Measurements from ENCODE around the gene MYH10.

MYH10 gene

DNA sequence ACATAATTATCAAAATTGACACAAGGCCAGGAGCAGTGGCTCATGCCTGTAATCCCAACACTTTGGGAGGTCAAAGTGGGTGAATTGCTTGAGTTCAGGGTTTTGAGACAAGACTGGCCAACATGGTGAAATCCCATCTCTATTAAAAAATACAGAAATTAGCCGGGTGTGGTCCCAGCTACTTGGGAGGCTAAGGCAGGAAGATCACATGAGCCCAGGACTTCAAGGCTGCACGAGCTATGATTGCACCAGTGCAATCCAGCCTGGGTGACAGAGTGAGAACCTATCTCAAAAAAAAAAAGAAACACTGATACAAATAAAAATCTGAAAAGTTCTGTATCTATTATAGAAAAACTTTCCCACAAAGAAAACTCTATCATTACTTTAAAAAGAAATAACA lies 15.5 kb downstream of the MYH10 start:
- no peak overlapping the region for H3K9ac ChIP-seq
- H2AFZ ChIP-seq = no peak overlapping the region
- TF ChIP-seq, protein P1, sequence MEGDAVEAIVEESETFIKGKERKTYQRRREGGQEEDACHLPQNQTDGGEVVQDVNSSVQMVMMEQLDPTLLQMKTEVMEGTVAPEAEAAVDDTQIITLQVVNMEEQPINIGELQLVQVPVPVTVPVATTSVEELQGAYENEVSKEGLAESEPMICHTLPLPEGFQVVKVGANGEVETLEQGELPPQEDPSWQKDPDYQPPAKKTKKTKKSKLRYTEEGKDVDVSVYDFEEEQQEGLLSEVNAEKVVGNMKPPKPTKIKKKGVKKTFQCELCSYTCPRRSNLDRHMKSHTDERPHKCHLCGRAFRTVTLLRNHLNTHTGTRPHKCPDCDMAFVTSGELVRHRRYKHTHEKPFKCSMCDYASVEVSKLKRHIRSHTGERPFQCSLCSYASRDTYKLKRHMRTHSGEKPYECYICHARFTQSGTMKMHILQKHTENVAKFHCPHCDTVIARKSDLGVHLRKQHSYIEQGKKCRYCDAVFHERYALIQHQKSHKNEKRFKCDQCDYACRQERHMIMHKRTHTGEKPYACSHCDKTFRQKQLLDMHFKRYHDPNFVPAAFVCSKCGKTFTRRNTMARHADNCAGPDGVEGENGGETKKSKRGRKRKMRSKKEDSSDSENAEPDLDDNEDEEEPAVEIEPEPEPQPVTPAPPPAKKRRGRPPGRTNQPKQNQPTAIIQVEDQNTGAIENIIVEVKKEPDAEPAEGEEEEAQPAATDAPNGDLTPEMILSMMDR (IDR thresholded peaks at IDR 0.05) = no peak
- H3K9me3 ChIP-seq (ENCODE audit: control insufficient read depth, low read length) = no peaks in the 10 kb centered on the region
- no peaks in the 10 kb centered on the region for H3K27me3 ChIP-seq (ENCODE audit: control insufficient read depth, insufficient read depth, low read length)
- H3K4me1 ChIP-seq = no peaks in the 10 kb centered on the region
- H3K4me2 ChIP-seq (ENCODE audit: low read length) = no peak overlapping the region
- no peak overlapping the region for H3K4me3 ChIP-seq (ENCODE audit: low read depth, low read length)
- peaks cover 6% of the 10 kb centered on the region for H3K79me2 ChIP-seq
- no peaks in the 10 kb centered on the region for H3K36me3 ChIP-seq (ENCODE audit: control insufficient read depth, insufficient read depth, low read length)
- H3K27ac ChIP-seq = no peak overlapping the region

DNA sequence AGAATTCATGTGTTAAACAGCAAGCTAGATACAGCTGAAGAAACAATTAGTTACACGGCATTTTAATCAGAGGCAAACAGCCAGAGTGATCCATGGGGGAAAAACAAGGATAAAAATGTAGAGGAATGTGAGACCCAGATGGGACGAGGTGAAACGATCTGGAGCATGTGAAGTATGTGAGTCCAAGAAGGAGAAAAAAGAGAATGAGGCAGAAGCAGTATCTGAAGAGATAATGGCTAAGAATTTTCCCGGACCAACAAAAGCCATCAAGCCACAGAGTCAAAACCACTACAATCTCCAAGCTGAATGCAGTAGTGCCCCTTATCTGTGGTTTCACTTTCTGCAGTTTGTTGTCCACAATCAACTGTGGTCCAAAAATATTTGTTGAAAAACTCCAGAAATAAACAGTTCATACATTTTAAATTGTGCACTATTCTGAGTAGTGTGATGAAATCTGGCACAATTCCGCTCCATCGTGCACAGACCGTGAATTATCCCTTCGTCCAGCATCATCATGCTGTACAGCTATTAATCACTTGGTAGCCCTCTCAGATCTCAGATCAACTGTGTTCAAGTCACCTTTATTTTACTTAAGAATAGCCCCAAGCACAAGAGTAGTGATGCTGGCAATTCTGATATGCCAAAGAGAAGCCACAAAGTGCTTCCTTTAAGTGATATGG lies 18.8 kb downstream of the MYH10 start:
- H3K27ac ChIP-seq = no peak overlapping the region
- H2AFZ ChIP-seq = no peak overlapping the region
- no peak overlapping the region for H3K9ac ChIP-seq
- H3K4me3 ChIP-seq (ENCODE audit: low read depth, low read length) = no peak overlapping the region
- H3K79me2 ChIP-seq = peaks cover 6% of the 10 kb centered on the region
- TF ChIP-seq, protein P1 (IDR thresholded peaks at IDR 0.05) = no peak
- H3K9me3 ChIP-seq (ENCODE audit: control insufficient read depth, low read length) = no peaks in the 10 kb centered on the region
- H3K36me3 ChIP-seq (ENCODE audit: control insufficient read depth, insufficient read depth, low read length) = no peaks in the 10 kb centered on the region
- no peak overlapping the region for H3K4me2 ChIP-seq (ENCODE audit: low read length)
- H3K4me1 ChIP-seq = no peaks in the 10 kb centered on the region
- H3K27me3 ChIP-seq (ENCODE audit: control insufficient read depth, insufficient read depth, low read length) = no peaks in the 10 kb centered on the region

DNA sequence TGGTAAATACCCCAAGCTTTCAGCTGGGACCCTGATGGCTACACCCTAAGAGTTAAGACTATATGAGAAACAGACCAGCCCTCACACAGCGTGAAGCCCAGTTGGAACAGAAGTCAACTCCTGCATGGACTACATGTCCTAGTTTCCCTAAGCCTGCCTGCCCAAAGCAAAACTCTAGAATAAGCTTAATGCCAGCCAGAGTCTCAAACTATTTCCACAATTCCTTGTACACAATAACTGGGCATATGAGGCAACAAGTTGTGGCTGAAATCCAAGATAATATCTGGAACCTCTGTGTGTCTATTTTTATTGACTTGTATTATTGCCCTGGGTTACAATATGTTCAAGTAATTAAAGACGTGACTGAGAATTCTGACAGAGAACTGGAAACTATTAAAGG lies 19.4 kb downstream of the MYH10 start:
- no peak overlapping the region for H3K9ac ChIP-seq
- H3K9me3 ChIP-seq (ENCODE audit: control insufficient read depth, low read length) = no peaks in the 10 kb centered on the region
- H3K4me1 ChIP-seq = no peaks in the 10 kb centered on the region
- H2AFZ ChIP-seq = no peak overlapping the region
- H3K79me2 ChIP-seq = peaks cover 6% of the 10 kb centered on the region
- no peak overlapping the region for H3K4me2 ChIP-seq (ENCODE audit: low read length)
- H3K36me3 ChIP-seq (ENCODE audit: control insufficient read depth, insufficient read depth, low read length) = no peaks in the 10 kb centered on the region
- TF ChIP-seq, protein P1 (IDR thresholded peaks at IDR 0.05) = no peak
- no peak overlapping the region for H3K4me3 ChIP-seq (ENCODE audit: low read depth, low read length)
- H3K27me3 ChIP-seq (ENCODE audit: control insufficient read depth, insufficient read depth, low read length) = no peaks in the 10 kb centered on the region
- no peak overlapping the region for H3K27ac ChIP-seq

DNA sequence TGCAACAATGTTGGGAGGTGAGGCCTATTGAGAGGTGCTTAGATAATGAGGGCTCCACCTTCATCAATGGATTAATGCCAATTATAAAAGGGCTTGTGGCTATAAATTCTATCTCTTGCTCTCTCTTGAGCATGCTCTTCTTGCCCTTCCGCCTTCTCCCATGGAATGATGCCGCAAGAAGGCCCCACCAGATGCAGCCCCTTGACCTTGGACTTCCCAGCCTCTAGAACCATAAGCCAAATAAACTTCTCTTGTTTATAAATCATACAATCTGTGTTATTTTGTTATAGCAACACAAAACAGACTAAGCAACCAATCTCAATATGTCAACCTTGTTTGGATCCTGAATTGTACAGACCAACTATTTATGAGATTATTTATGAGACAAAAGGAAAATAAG lies 20.0 kb downstream of the MYH10 start:
- Histone ChIP-seq H3K27ac (no peak overlapping the region), H3K4me1 (no peaks in the 10 kb centered on the region), H3K36me3 (ENCODE audit: control insufficient read depth, insufficient read depth, low read length) (no peaks in the 10 kb centered on the region), H3K4me3 (ENCODE audit: low read depth, low read length) (no peak overlapping the region), H3K27me3 (ENCODE audit: control insufficient read depth, insufficient read depth, low read length) (no peaks in the 10 kb centered on the region), H3K79me2 (peaks cover 6% of the 10 kb centered on the region), H3K9ac (no peak overlapping the region), H3K4me2 (ENCODE audit: low read length) (no peak overlapping the region), H3K9me3 (ENCODE audit: control insufficient read depth, low read length) (no peaks in the 10 kb centered on the region), H2AFZ (no peak overlapping the region)
- TF ChIP-seq, protein P1 (IDR thresholded peaks at IDR 0.05) = no peak

DNA sequence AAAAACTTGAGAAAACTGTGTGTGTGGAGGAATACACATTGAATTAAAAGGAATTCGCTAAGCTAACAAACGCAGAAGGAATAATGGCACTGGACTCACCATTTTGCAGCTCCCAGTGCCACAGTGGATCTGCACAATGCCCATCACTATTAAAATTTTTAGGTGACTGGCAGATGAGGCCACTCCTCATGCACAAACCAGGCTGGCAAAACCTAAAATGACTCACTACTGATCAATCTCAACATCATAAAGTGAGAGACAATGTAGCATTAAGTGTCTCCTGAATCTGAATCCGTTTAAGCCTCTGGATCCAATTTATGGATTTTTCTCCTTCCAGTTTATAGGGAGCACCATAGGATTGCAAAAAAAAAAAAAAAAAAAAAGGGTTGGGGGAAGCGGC lies 20.6 kb downstream of the MYH10 start:
- Histone ChIP-seq H3K27ac (no peak overlapping the region), H3K9me3 (ENCODE audit: control insufficient read depth, low read length) (no peaks in the 10 kb centered on the region), H3K36me3 (ENCODE audit: control insufficient read depth, insufficient read depth, low read length) (no peaks in the 10 kb centered on the region), H3K27me3 (ENCODE audit: control insufficient read depth, insufficient read depth, low read length) (no peaks in the 10 kb centered on the region), H3K79me2 (peaks cover 6% of the 10 kb centered on the region), H3K9ac (no peak overlapping the region), H3K4me1 (no peaks in the 10 kb centered on the region), H3K4me3 (ENCODE audit: low read depth, low read length) (no peak overlapping the region), H2AFZ (no peak overlapping the region), H3K4me2 (ENCODE audit: low read length) (no peak overlapping the region)
- TF ChIP-seq, protein P1 (IDR thresholded peaks at IDR 0.05) = no peak
